Measurements from ENCODE around the gene ARHGEF11.
"Not testable (repeated sequence)": the region's sequence is repeated elsewhere in the genome, so short reads cannot be mapped to it uniquely, and the experiment has no call there.

ARHGEF11 gene

GRCh38 chr1:156927215-156928042 lies 118.1 kb downstream of the ARHGEF11 start:
- no peaks in the 10 kb centered on the region for H3K36me3 ChIP-seq (ENCODE audit: insufficient read depth, low read length)
- H3K4me3 ChIP-seq: peak overlapping the region; percentile 47; the same call in 1 of the 2 replicates
- TF ChIP-seq POLR2AphosphoS5 (IDR thresholded peaks at IDR 0.05; ENCODE audit: borderline replicate concordance, low read depth, low read length) (no peak), FOXP2 (optimal IDR thresholded peaks at IDR 0.05; ENCODE audit: control extremely low read depth, extremely low read length, insufficient read depth) (no peak)
- no peak overlapping the region for H3K9ac ChIP-seq (ENCODE audit: insufficient read length)
- no peaks in the 10 kb centered on the region for H3K9me3 ChIP-seq (ENCODE audit: low read depth, low read length)
- DNase-seq (ENCODE audit: low read depth, low spot score): no peak
- H3K27ac ChIP-seq: no peak overlapping the region

DNA sequence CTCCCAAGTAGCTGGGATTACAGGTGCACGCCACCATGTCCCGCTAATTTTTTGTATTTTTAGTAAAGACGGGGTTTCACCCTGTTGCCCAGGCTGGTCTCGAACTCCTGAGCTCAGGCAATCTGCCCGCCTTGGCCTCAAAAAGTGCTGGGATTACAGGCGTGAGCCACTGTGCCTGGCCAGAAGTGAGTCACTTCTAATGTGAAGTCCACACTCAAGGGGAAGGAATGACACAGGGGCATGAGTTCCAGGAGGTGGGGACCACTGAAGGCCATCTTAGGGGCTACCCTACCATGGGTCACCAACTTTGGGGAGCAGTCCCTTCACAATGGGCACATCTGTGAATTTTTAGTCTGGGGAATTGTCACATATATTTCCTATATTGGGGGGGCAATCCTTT lies 118.8 kb downstream of the ARHGEF11 start:
- not testable (repeated sequence) for DNase-seq (ENCODE audit: low read depth, low spot score); H3K27ac ChIP-seq; H3K9me3 ChIP-seq (ENCODE audit: low read depth, low read length); H3K9ac ChIP-seq (ENCODE audit: insufficient read length); H3K4me3 ChIP-seq; H3K36me3 ChIP-seq (ENCODE audit: insufficient read depth, low read length)

GRCh38 chr1:156926175-156926574 lies 119.4 kb downstream of the ARHGEF11 start:
- Histone ChIP-seq H3K4me3 (no peak overlapping the region), H3K27ac (no peak overlapping the region), H3K9me3 (ENCODE audit: low read depth, low read length) (no peaks in the 10 kb centered on the region), H3K36me3 (ENCODE audit: insufficient read depth, low read length) (no peaks in the 10 kb centered on the region), H3K9ac (ENCODE audit: insufficient read length) (no peak overlapping the region)
- DNase-seq (ENCODE audit: low read depth, low spot score): peak; percentile 26
- TF ChIP-seq POLR2AphosphoS5 (IDR thresholded peaks at IDR 0.05; ENCODE audit: borderline replicate concordance, low read depth, low read length) (no peak), EZH2 (IDR thresholded peaks at IDR 0.05) (no peak), FOXP2 (optimal IDR thresholded peaks at IDR 0.05; ENCODE audit: control extremely low read depth, extremely low read length, insufficient read depth) (no peak)

DNA sequence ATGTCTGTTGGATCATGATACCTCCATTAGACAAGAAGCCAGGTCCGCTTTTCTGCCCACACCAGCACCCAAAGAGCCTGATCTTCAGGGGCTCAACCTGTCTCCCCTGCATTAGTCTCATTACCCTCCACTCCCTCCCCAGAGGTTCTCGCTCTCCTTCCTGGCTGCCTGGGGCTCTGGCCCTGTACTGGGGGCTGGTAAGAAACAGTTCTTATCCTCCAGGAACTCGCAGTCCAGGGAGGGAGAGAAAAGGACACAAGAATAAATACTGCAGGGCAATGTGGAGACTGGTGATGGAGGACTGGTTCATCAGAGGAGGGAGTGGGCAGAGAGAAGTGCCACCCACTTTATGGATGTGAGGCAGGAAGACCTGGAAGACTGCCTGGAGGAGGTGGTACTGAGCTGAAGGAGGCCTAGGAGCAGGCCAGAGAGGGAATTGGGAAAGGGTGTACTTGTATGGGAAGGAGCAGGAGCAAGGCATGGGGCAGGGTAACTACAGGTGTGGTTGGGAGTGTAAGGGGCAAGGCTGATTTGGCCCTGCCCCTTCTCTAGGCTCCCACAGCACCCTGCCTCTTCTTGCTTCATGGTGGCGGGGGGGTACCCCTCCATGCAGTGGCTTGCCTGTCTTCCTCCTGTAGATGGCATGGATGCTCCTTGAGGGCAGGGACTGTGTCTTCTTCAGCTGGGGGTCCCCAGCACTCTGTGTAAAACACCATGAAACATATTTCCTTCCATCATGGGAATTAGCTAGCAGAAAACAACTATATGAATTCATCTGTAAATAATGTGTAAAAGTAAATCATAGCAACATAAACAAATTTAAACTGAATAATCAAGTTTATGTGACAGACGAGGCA lies 120.2 kb downstream of the ARHGEF11 start:
- H3K9me3 ChIP-seq (ENCODE audit: low read depth, low read length): no peaks in the 10 kb centered on the region
- DNase-seq (ENCODE audit: low read depth, low spot score): no peak
- no peak overlapping the region for H3K4me3 ChIP-seq
- TF ChIP-seq POLR2AphosphoS5 (IDR thresholded peaks at IDR 0.05; ENCODE audit: borderline replicate concordance, low read depth, low read length): no peak
- no peak for TF ChIP-seq FOXP2 (optimal IDR thresholded peaks at IDR 0.05; ENCODE audit: control extremely low read depth, extremely low read length, insufficient read depth)
- no peak for TF ChIP-seq EZH2 (IDR thresholded peaks at IDR 0.05)
- no peaks in the 10 kb centered on the region for H3K36me3 ChIP-seq (ENCODE audit: insufficient read depth, low read length)
- no peak overlapping the region for H3K27ac ChIP-seq
- no peak overlapping the region for H3K9ac ChIP-seq (ENCODE audit: insufficient read length)

GRCh38 chr1:156924478-156925153 lies 120.9 kb downstream of the ARHGEF11 start:
- TF ChIP-seq EZH2 (IDR thresholded peaks at IDR 0.05) (no peak), POLR2AphosphoS5 (IDR thresholded peaks at IDR 0.05; ENCODE audit: borderline replicate concordance, low read depth, low read length) (no peak), FOXP2 (optimal IDR thresholded peaks at IDR 0.05; ENCODE audit: control extremely low read depth, extremely low read length, insufficient read depth) (no peak)
- DNase-seq (ENCODE audit: low read depth, low spot score): no peak
- Histone ChIP-seq H3K36me3 (ENCODE audit: insufficient read depth, low read length) (no peaks in the 10 kb centered on the region), H3K9ac (ENCODE audit: insufficient read length) (no peak overlapping the region), H3K9me3 (ENCODE audit: low read depth, low read length) (no peaks in the 10 kb centered on the region), H3K27ac (no peak overlapping the region), H3K4me3 (no peak overlapping the region)

GRCh38 chr1:156923670-156924477 lies 121.7 kb downstream of the ARHGEF11 start:
- TF ChIP-seq EZH2 (IDR thresholded peaks at IDR 0.05) (no peak), POLR2AphosphoS5 (IDR thresholded peaks at IDR 0.05; ENCODE audit: borderline replicate concordance, low read depth, low read length) (no peak), FOXP2 (optimal IDR thresholded peaks at IDR 0.05; ENCODE audit: control extremely low read depth, extremely low read length, insufficient read depth) (no peak)
- Histone ChIP-seq H3K36me3 (ENCODE audit: insufficient read depth, low read length) (no peaks in the 10 kb centered on the region), H3K9me3 (ENCODE audit: low read depth, low read length) (no peaks in the 10 kb centered on the region), H3K4me3 (no peak overlapping the region), H3K27ac (no peak overlapping the region), H3K9ac (ENCODE audit: insufficient read length) (no peak overlapping the region)
- no peak for DNase-seq (ENCODE audit: low read depth, low spot score)

- Histone ChIP-seq H3K9me3 (ENCODE audit: low read depth, low read length) (no peaks in the 10 kb centered on the region), H3K36me3 (ENCODE audit: insufficient read depth, low read length) (no peaks in the 10 kb centered on the region), H3K9ac (ENCODE audit: insufficient read length) (no peak overlapping the region), H3K27ac (no peak overlapping the region), H3K4me3 (no peak overlapping the region)
- DNase-seq (ENCODE audit: low read depth, low spot score): no peak
- no peak for TF ChIP-seq POLR2AphosphoS5 (IDR thresholded peaks at IDR 0.05; ENCODE audit: borderline replicate concordance, low read depth, low read length)
- no peak for TF ChIP-seq EZH2 (IDR thresholded peaks at IDR 0.05)
- TF ChIP-seq FOXP2 (optimal IDR thresholded peaks at IDR 0.05; ENCODE audit: control extremely low read depth, extremely low read length, insufficient read depth): no peak
Observed at GRCh38 chr1:156922986-156923669, 122.4 kb downstream of the ARHGEF11 start.
